Upper lobe of left lung (tissue), 4 donors: ENCODE data around the gene CRYBG1.

ENCODE experiments used
- CTCF ChIP-seq, 6 experiments: fragments of 450-650 bp in 4 of 6; fragments of 200-600 bp in 2 of 6; sonication (generic) in 2 of 6; IDR thresholded peaks; one replicate each; pipeline ENCODE4 v1.5.1; 2016 to 2019; ENCODE audit warnings: antibody characterized with exemption in 6 of 6
- EP300 ChIP-seq, 4 donors: sonication (generic); formaldehyde crosslinking; IDR thresholded peaks; one replicate each; pipeline ENCODE4 v1.5.1; 2017; ENCODE audit warnings: antibody characterized with exemption in 4 of 4, control low read depth in 2 of 4
- POLR2AphosphoS5 ChIP-seq, 2 donors: sonication (generic); formaldehyde crosslinking; IDR thresholded peaks; one replicate each; pipeline ENCODE4 v1.5.1; 2017; ENCODE audit warnings: antibody characterized with exemption in 2 of 2

GRCh38 chr6:106470811-106471210 lies 110.3 kb downstream of the CRYBG1 start:
- TF ChIP-seq CTCF (IDR thresholded peaks at IDR 0.05) (no peak), EP300 (IDR thresholded peaks at IDR 0.05) (no peak), POLR2AphosphoS5 (IDR thresholded peaks at IDR 0.05) (no peak)
